ENCODE data around the gene LMX1B. TPM values are rescaled to one million over a fixed set of nuclear protein-coding genes. Genes with fewer than 3 reads are reported as not detected.
"Not testable (repeated sequence)": the region's sequence is repeated elsewhere in the genome, so short reads cannot be mapped to it uniquely, and the experiment has no call there.

The LMX1B gene
- total and polyA plus RNA-seq, 7 donors, result 0.12 to 1.4 (median 0.16) TPM; not detected in 2

DNA sequence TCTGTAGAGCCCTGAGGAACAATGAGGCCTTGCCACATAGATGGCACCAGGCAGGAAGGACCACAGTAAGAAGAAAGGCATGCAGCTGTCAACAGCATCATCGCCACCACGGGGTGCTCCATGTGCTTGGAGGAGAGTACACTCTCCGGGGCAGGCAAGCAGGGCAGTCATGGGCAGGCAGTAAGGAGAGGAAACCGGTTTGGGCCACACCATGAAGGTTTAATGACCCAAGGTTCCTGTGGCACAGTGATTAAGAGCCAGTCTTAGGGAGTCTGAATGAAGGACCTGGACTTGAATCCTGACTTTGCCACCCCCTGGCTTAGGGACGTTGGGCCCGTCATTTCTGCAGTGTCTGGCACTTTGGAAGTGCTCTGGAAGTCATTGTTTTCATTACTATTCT is 110.5 kb downstream of the LMX1B start:
- Histone ChIP-seq H3K27me3 (peaks cover 0 to 13% (median 12%) of the 10 kb centered on the region in 3 donors), H3K4me1 (peaks cover 0 to 18% (median 17%) of the 10 kb centered on the region in 4 donors), H3K9me3 (no peaks in the 10 kb centered on the region), H3K4me3 (no peak overlapping the region), H3K27ac (no peak overlapping the region), H3K36me3 (no peaks in the 10 kb centered on the region)
- DNase-seq, result no peak
- WGBS, 2 donors, result 32 to 68% methylated on average over 6 of the region's 6 CpGs
- no peak for TF ChIP-seq EP300 (IDR thresholded peaks at IDR 0.05)
- TF ChIP-seq, protein P1, sequence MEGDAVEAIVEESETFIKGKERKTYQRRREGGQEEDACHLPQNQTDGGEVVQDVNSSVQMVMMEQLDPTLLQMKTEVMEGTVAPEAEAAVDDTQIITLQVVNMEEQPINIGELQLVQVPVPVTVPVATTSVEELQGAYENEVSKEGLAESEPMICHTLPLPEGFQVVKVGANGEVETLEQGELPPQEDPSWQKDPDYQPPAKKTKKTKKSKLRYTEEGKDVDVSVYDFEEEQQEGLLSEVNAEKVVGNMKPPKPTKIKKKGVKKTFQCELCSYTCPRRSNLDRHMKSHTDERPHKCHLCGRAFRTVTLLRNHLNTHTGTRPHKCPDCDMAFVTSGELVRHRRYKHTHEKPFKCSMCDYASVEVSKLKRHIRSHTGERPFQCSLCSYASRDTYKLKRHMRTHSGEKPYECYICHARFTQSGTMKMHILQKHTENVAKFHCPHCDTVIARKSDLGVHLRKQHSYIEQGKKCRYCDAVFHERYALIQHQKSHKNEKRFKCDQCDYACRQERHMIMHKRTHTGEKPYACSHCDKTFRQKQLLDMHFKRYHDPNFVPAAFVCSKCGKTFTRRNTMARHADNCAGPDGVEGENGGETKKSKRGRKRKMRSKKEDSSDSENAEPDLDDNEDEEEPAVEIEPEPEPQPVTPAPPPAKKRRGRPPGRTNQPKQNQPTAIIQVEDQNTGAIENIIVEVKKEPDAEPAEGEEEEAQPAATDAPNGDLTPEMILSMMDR (IDR thresholded peaks at IDR 0.05), result no peak
- no peak for TF ChIP-seq POLR2AphosphoS5 (IDR thresholded peaks at IDR 0.05)
- no peak for TF ChIP-seq POLR2A (IDR thresholded peaks at IDR 0.05)
- intact Hi-C loops (cut with DNase I), result no loop called here

DNA sequence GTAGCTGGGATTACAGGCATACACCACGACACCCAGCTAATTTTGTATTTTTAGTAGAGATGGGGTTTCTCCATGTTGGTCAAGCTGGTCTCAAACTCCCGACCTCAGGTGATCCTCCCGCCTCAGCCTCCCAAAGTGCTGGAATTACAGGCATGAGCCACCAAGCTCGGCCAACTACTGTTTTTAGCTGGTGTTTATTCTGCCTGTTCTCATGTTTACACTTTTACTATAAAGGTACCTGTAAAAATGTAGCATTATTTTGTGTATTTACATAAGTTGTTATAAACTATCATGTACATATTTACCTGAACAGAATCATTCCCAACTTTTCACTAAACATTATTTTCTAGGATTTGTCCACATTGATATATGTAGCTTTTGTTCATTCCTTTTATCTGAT is 111.8 kb downstream of the LMX1B start:
- H3K27me3 ChIP-seq, result peaks cover 0 to 13% (median 8%) of the 10 kb centered on the region in 3 donors
- intact Hi-C loops (cut with DNase I), result not testable (repeated sequence)

DNA sequence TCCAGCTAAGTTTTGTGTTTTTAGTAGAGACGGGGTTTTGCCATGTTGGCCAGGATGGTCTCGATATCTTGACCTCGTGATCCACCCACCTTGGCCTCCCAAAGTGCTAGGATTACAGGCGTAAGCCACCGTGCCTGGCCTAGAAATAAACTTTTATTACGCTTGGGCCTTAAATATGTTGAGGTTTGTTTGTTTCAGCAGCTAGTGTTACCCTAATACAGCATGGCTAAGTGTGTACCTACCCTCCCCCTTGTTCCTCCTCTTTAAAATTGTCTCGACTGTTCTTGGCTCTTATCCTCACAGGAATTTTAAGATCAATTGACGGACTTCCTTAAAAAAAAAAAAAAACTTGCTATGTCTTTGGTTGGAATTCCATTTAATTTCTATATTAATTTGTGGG is 114.5 kb downstream of the LMX1B start:
- H3K36me3 ChIP-seq; H3K9me3 ChIP-seq; H3K4me1 ChIP-seq; H3K27me3 ChIP-seq; intact Hi-C loops (cut with DNase I); H3K27ac ChIP-seq; DNase-seq; H3K4me3 ChIP-seq: not testable (repeated sequence)
- 86 to 93% methylated on average over 8 of the region's 8 CpGs for WGBS, 2 donors

More for the DNA sequence above, 111.8 kb downstream of the LMX1B start:
- not testable (repeated sequence) for H3K9me3 ChIP-seq, H3K36me3 ChIP-seq, H3K27ac ChIP-seq, H3K4me3 ChIP-seq, DNase-seq
- H3K4me1 ChIP-seq, result peaks cover 0 to 18% (median 17%) of the 10 kb centered on the region in 4 donors
- WGBS, 2 donors, result 36 to 74% methylated on average over 4 of the region's 4 CpGs

DNA sequence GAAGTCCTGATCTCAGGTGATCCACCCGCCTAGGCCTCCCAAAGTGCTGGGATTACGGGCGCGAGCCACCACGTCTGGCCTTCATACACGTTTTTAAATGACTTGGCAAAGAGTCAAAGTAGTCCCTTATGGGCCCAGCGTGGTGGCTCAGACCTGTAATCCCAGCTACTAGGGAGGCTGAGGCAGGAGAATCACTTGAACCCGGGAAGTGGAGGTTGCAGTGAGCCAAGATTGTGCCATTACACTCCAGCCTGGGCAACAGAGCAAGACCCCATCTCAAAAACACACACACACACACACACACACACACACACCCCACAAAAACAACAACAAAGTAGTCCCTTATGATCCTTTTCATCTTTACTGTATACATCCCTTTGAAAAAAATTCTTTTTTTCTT is 116.9 kb downstream of the LMX1B start:
- DNase-seq; intact Hi-C loops (cut with DNase I); H3K36me3 ChIP-seq; H3K27ac ChIP-seq; H3K27me3 ChIP-seq; H3K4me1 ChIP-seq; H3K4me3 ChIP-seq: not testable (repeated sequence)
- WGBS, 2 donors, result 76 to 90% methylated on average over 8 of the region's 8 CpGs
- H3K9me3 ChIP-seq, result peaks cover 0 to 10% (median 4%) of the 10 kb centered on the region in 4 donors

DNA sequence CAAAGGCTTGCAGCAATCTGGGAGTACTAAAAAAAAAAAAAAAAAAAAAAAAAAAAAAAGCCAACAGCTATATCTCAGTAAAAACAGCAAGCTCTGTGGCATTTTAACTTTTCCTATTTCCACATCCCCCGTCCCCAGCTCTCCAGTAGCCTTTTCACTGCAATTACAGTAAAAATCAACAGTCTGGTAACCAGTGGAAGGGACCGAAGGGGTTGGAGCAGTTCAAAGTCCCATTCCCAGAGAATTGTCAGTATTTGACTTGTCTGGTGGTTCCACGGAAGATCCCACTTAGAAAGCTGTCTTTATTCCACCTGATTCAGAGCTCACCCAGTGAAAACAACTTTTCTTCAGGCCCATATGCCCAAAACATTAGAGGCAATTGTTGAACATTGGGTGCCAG is 119.3 kb downstream of the LMX1B start:
- H3K4me3 ChIP-seq, result no peak overlapping the region
- H3K27ac ChIP-seq, result no peak overlapping the region
- WGBS, 2 donors, result 31 to 73% methylated on average over 3 of the region's 3 CpGs
- DNase-seq, result no peak
- H3K27me3 ChIP-seq, result peaks cover 0 to 8% (median 7%) of the 10 kb centered on the region in 3 donors
- no peaks in the 10 kb centered on the region for H3K36me3 ChIP-seq
- intact Hi-C loops (cut with DNase I), result no loop called here
- peaks cover 0 to 11% (median 5%) of the 10 kb centered on the region in 4 donors for H3K9me3 ChIP-seq
- TF ChIP-seq, protein P1 (IDR thresholded peaks at IDR 0.05), result no peak
- TF ChIP-seq POLR2AphosphoS5 (IDR thresholded peaks at IDR 0.05) (no peak), EP300 (IDR thresholded peaks at IDR 0.05) (no peak), POLR2A (IDR thresholded peaks at IDR 0.05) (no peak)
- no peaks in the 10 kb centered on the region for H3K4me1 ChIP-seq

DNA sequence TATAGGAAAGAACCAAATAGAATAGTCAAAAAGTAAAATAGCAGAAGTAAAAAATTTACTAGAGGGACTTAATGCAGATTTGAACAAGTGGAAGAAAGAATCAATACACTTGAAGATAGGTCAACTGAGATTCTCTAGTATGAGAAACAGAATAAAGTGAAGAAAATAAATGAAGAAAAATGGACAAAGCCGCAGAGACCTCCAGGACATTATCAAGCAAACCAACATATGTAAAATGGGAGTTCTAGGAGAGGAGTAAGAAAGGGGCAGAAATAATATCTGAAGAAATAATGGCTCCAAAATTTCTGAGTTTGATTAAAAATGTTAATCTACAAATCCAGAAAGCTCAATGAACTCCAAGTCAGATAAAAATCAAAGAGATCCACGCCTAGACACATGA is 121.1 kb downstream of the LMX1B start:
- Histone ChIP-seq H3K27me3 (peaks cover 0 to 8% (median 7%) of the 10 kb centered on the region in 3 donors), H3K27ac (no peak overlapping the region), H3K4me1 (no peaks in the 10 kb centered on the region), H3K9me3 (peaks cover 0 to 11% (median 5%) of the 10 kb centered on the region in 4 donors), H3K36me3 (no peaks in the 10 kb centered on the region), H3K4me3 (no peak overlapping the region)
- no peak for DNase-seq
- intact Hi-C loops (cut with DNase I), result no loop called here
- TF ChIP-seq, protein P1 (IDR thresholded peaks at IDR 0.05), result no peak
- TF ChIP-seq EP300 (IDR thresholded peaks at IDR 0.05) (no peak), POLR2AphosphoS5 (IDR thresholded peaks at IDR 0.05) (no peak)
- WGBS, 2 donors, result 87% methylated on average over 2 of the region's 2 CpGs

All from sigmoid colon (tissue), 7 donors.